ENCODE measurements around the gene OPA3. TPM values are rescaled to one million over a fixed set of nuclear protein-coding genes. Genes with fewer than 3 reads are reported as not detected.
A peak's percentile ranks its signal among the peaks of the same experiment; 100 is the strongest.

The OPA3 gene
- total RNA-seq, 2 experiments from 2014 or later: 13.7 to 14.3 TPM

GRCh38 chr19:45599286-45599685 lies 14.7 kb upstream of the OPA3 start:
- ATAC-seq: no peak
- POLR2A ChIA-PET: interaction anchor here (0.6 to 1.1 kb wide), 4 partner anchors 13 to 438 kb away, joined by 3 to 5 read pairs (median 4); no protein-coding TSS in a partner anchor

GRCh38 chr19:45598267-45599001 lies 13.8 kb upstream of the OPA3 start:
- no peaks in the 10 kb centered on the region for H3K36me3 Mint-ChIP-seq (ENCODE audit: low read depth)
- H3K4me1 Mint-ChIP-seq (ENCODE audit: low read depth): peaks cover 24% of the 10 kb centered on the region
- ATAC-seq (peak; percentile 32), DNase-seq (peak; percentile 21)
- ChIA-PET POLR2A (interaction anchor here (0.8 to 1.5 kb wide), 5 partner anchors 14 to 94 kb away, joined by 3 to 6 read pairs (median 5); no protein-coding TSS in a partner anchor), CTCF (interaction anchor here (0.9 to 1.6 kb wide), 2 partner anchors 40 to 45 kb away, joined by 3 to 5 read pairs; no protein-coding TSS in a partner anchor)
- H3K27me3 Mint-ChIP-seq: peaks cover 69% of the 10 kb centered on the region
- TF ChIP-seq CTCF (IDR thresholded peaks at IDR 0.05): no peak
- intact Hi-C loops (cut with micrococcal nuclease): loop anchor here (5.0 kb wide), 1 partner anchor 44 kb away; no protein-coding TSS in a partner anchor
- H3K9me3 Mint-ChIP-seq: no peaks in the 10 kb centered on the region
- peak overlapping the region; percentile 57 for H3K4me3 Mint-ChIP-seq
- H3K27ac Mint-ChIP-seq: no peak overlapping the region

More at GRCh38 chr19:45599286-45599685, 14.7 kb upstream of the OPA3 start:
- no peak for DNase-seq
- Mint-ChIP-seq H3K4me1 (ENCODE audit: low read depth) (peaks cover 24% of the 10 kb centered on the region), H3K9me3 (no peaks in the 10 kb centered on the region), H3K27ac (no peak overlapping the region), H3K27me3 (peaks cover 70% of the 10 kb centered on the region), H3K36me3 (ENCODE audit: low read depth) (no peaks in the 10 kb centered on the region), H3K4me3 (no peak overlapping the region)
- CTCF ChIA-PET: interaction anchor here (1.6 kb wide), 1 partner anchor 41 kb away, joined by 5 read pairs; no protein-coding TSS in a partner anchor
- no peak for TF ChIP-seq CTCF (IDR thresholded peaks at IDR 0.05)
- intact Hi-C loops (cut with micrococcal nuclease): loop anchor here (5.0 kb wide), 1 partner anchor 43 kb away; no protein-coding TSS in a partner anchor

- Mint-ChIP-seq H3K27me3 (peaks cover 63% of the 10 kb centered on the region), H3K27ac (no peak overlapping the region), H3K36me3 (ENCODE audit: low read depth) (no peaks in the 10 kb centered on the region), H3K4me1 (ENCODE audit: low read depth) (peaks cover 23% of the 10 kb centered on the region), H3K9me3 (no peaks in the 10 kb centered on the region), H3K4me3 (no peak overlapping the region)
- DNase-seq (no peak), ATAC-seq (no peak)
- ChIA-PET CTCF (no interaction called here), POLR2A (interaction anchor here (1.1 to 1.5 kb wide), 3 partner anchors 8 to 44 kb away, joined by 3 to 6 read pairs (median 4); no protein-coding TSS in a partner anchor)
- intact Hi-C loops (cut with micrococcal nuclease): loop anchor here (5.0 kb wide), 1 partner anchor 45 kb away; no protein-coding TSS in a partner anchor
- no peak for TF ChIP-seq CTCF (IDR thresholded peaks at IDR 0.05)
These were observed 13.0 kb upstream of the OPA3 start for GRCh38 chr19:45597425-45598111.

- H3K27me3 Mint-ChIP-seq: peaks cover 64% of the 10 kb centered on the region
- ChIA-PET POLR2A (interaction anchor here (1.4 kb wide), 1 partner anchor 109 kb away, joined by 3 read pairs; no protein-coding TSS in a partner anchor), CTCF (interaction anchor here (0.6 to 1.7 kb wide), 3 partner anchors 43 to 121 kb away, joined by 3 to 4 read pairs (median 3); partner anchors contain the start of gene EML2)
- H3K4me3 Mint-ChIP-seq: no peak overlapping the region
- H3K36me3 Mint-ChIP-seq (ENCODE audit: low read depth): no peaks in the 10 kb centered on the region
- no peaks in the 10 kb centered on the region for H3K9me3 Mint-ChIP-seq
- intact Hi-C loops (cut with micrococcal nuclease): loop anchor here (5.0 kb wide), 1 partner anchor 46 kb away; no protein-coding TSS in a partner anchor
- DNase-seq (no peak), ATAC-seq (no peak)
- TF ChIP-seq CTCF (IDR thresholded peaks at IDR 0.05): no peak
- H3K4me1 Mint-ChIP-seq (ENCODE audit: low read depth): peaks cover 26% of the 10 kb centered on the region
- H3K27ac Mint-ChIP-seq: no peak overlapping the region
These were observed 11.2 kb upstream of the OPA3 start for GRCh38 chr19:45595814-45596213.
